Retinal pigment epithelial cell (primary cell): ENCODE data around the gene RHOF.
A peak's percentile ranks its signal among the peaks of the same experiment; 100 is the strongest.

Source experiments
- DNase-seq: peaks from one replicate; pipeline ENCODE4 v3.0.0-alpha.2; 2010; ENCODE audit warnings: low read depth
- H3K4me3 ChIP-seq: 2 replicates; pipeline ENCODE4 v1.5.1; 2011; ENCODE audit warnings: mild to moderate bottlenecking, low read length, control low read depth, moderate library complexity
- CTCF ChIP-seq: conservative IDR thresholded peaks from 2 replicates; pipeline ENCODE4 v1.5.1; 2011; ENCODE audit warnings: low read depth, low read length, control low read depth, inconsistent platforms

Gene RHOF

GRCh38 chr12:121793440-121793837 is at the start of gene RHOF:
RHOF (minus strand) TSS chr12:121793688; CDS start chr12:121793633, 55 bp downstream.
- no peak for DNase-seq
- TF ChIP-seq CTCF, result no peak
- H3K4me3 ChIP-seq, result peak within 1 kb of the TSS; percentile 63

GRCh38 chr12:121839993-121840761 is 46.7 kb upstream of the RHOF start:
- peak overlapping the region; percentile 77 for H3K4me3 ChIP-seq
- no peak for TF ChIP-seq CTCF
- DNase-seq, result no peak

GRCh38 chr12:121839106-121839992 is 45.9 kb upstream of the RHOF start:
- TF ChIP-seq CTCF, result peak; percentile 41
- peak overlapping the region; percentile 77 for H3K4me3 ChIP-seq
- DNase-seq, result peak; percentile 86

- no peak overlapping the region for H3K4me3 ChIP-seq
- DNase-seq, result no peak
- TF ChIP-seq CTCF, result no peak
These were observed 44.6 kb upstream of the RHOF start for GRCh38 chr12:121838126-121838525.

GRCh38 chr12:121837680-121838079 is 44.2 kb upstream of the RHOF start:
- DNase-seq, result no peak
- no peak overlapping the region for H3K4me3 ChIP-seq
- TF ChIP-seq CTCF, result peak; percentile 15

- DNase-seq, result no peak
- no peak overlapping the region for H3K4me3 ChIP-seq
- no peak for TF ChIP-seq CTCF
These were observed 38.2 kb upstream of the RHOF start for GRCh38 chr12:121831571-121832245.
